Mesendoderm (in vitro differentiated cells): Measurements from ENCODE around the gene MEF2A.

Source experiments
- DNase-seq: peaks from one replicate; pipeline ENCODE4 v3.0.0; 2013
- H2AK5ac ChIP-seq: 2 replicates; pipeline ENCODE4 v1.6.1; 2013; ENCODE audit warnings: low read length, inconsistent platforms
- H2BK120ac ChIP-seq: 2 replicates; pipeline ENCODE4 v1.6.1; 2013; ENCODE audit warnings: low read depth, mild to moderate bottlenecking, low read length, moderate library complexity, mixed read lengths
- H2BK15ac ChIP-seq: replicated peaks from 2 replicates; pipeline ENCODE4 v1.6.1; 2013; ENCODE audit warnings: low read depth, mild to moderate bottlenecking, moderate library complexity
- H2BK5ac ChIP-seq: 2 replicates; pipeline ENCODE4 v1.6.1; 2013; ENCODE audit warnings: low read length, inconsistent platforms
- H3K18ac ChIP-seq: 2 replicates; pipeline ENCODE4 v1.6.1; 2013; ENCODE audit warnings: mild to moderate bottlenecking, low read length, mixed read lengths
- H3K23ac ChIP-seq: one replicate; pipeline ENCODE4 v1.6.1; 2013; ENCODE audit warnings: low read length
- H3K27ac ChIP-seq: 2 replicates; pipeline ENCODE4 v1.5.1; 2013; ENCODE audit warnings: low read depth, mild to moderate bottlenecking, inconsistent platforms, low read length, moderate library complexity
- H3K27me3 ChIP-seq: 2 replicates; pipeline ENCODE4 v1.6.1; 2013; ENCODE audit warnings: low read length, control low read depth, mild to moderate bottlenecking, inconsistent platforms; ENCODE audit not compliant: insufficient read depth, poor library complexity
- H3K36me3 ChIP-seq: 2 replicates; pipeline ENCODE4 v1.6.1; 2013; ENCODE audit warnings: low read length, inconsistent platforms; ENCODE audit not compliant: control insufficient read depth, insufficient read depth
- H3K4ac ChIP-seq: one replicate; pipeline ENCODE4 v1.6.1; 2013; ENCODE audit warnings: low read depth, mild to moderate bottlenecking, low read length, moderate library complexity
- H3K4me1 ChIP-seq: 2 replicates; pipeline ENCODE4 v1.6.1; 2013; ENCODE audit warnings: low read depth, low read length, inconsistent platforms; ENCODE audit not compliant: control insufficient read depth
- H3K4me2 ChIP-seq: 2 replicates; pipeline ENCODE4 v1.6.1; 2013; ENCODE audit warnings: low read length
- H3K4me3 ChIP-seq: 2 replicates; pipeline ENCODE4 v1.5.1; 2013; ENCODE audit warnings: mild to moderate bottlenecking, low read length
- H3K56ac ChIP-seq: one replicate; pipeline ENCODE4 v1.6.1; 2013; ENCODE audit warnings: low read length
- H3K79me1 ChIP-seq: 2 replicates; pipeline ENCODE4 v1.6.1; 2013; ENCODE audit warnings: low read length, inconsistent platforms
- H3K79me2 ChIP-seq: 2 replicates; pipeline ENCODE4 v1.6.1; 2013; ENCODE audit warnings: mild to moderate bottlenecking, low read length; ENCODE audit not compliant: control insufficient read depth, insufficient read depth
- H3K9ac ChIP-seq: 2 replicates; pipeline ENCODE4 v1.6.1; 2013; ENCODE audit warnings: low read length, inconsistent platforms
- H4K5ac ChIP-seq: one replicate; pipeline ENCODE4 v1.6.1; 2013; ENCODE audit warnings: low read length
- H4K8ac ChIP-seq: one replicate; pipeline ENCODE4 v1.6.1; 2013; ENCODE audit warnings: low read depth, mild to moderate bottlenecking, control low read depth, low read length, moderate library complexity
- WGBS: extraction: QIAGEN DNeasy Blood & Tissue Kit; methylation state at CpG from one replicate; pipeline ENCODE4 v1.1.7; 2013; ENCODE audit warnings: low lambda C conversion rate, missing lambda C conversion rate; ENCODE audit not compliant: insufficient coverage; ENCODE audit errors: extremely low coverage; 5-methylcytosine and 5-hydroxymethylcytosine counted together

The MEF2A gene

DNA sequence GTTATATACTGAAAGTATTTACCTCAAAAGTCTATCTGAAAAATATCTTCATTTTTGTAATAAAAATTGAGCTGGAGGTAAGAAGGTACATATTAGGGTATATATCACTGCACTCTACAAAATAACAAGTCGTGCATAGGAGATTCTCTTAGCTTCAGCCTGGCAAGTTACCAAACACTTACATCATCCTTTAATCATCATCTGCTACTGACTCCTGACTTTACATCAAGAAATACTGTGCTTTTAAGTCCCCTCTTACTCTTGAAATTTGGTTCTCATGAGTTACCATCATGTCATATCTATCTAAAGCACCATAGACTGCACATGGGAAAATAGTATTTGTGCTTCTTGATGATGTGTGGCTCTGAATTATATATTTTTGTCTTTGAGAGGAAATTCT, 116.7 kb downstream of the MEF2A start:
- H3K27ac ChIP-seq, result no peak overlapping the region

DNA sequence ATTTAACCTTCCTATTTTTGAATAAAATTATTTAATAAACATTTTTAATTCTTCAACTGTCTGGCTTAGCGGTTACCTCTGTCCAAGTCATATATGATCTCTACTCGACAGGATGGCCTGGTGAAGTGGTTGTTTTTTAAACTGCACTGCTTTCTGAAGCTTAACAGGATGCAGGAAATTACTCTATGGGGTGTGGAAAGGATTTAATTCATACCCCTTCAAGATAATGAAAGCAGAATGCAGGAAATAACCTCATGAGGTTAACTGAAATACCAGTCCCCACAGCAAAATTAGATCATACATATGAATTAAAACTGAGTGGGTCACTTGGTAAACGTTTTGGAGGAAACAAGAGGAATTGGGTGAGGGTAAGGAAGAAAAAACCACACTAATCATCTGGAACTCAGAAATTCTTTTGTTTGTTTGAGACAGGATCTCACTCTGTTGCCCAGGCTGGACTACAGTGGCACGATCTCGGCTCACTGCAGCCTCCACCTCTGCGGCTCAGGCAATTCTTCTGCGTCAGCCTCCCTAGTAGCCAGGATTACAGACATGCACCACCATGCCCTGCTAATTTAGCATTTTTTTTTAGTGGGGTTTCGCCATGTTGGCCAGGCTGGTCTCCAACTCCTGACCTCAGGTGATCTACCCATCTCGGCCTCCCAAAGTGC, 117.4 kb downstream of the MEF2A start:
- H2BK120ac ChIP-seq, result no peak overlapping the region
- H4K8ac ChIP-seq, result no peak overlapping the region
- H3K27me3 ChIP-seq, result no peaks in the 10 kb centered on the region
- H3K9ac ChIP-seq, result no peak overlapping the region
- no peak overlapping the region for H3K4ac ChIP-seq
- H2AK5ac ChIP-seq, result no peak overlapping the region
- H3K4me2 ChIP-seq, result no peak overlapping the region
- no peaks in the 10 kb centered on the region for H3K79me1 ChIP-seq
- H3K4me1 ChIP-seq, result no peaks in the 10 kb centered on the region
- no peak overlapping the region for H3K56ac ChIP-seq
- no peaks in the 10 kb centered on the region for H3K36me3 ChIP-seq
- no peak overlapping the region for H3K23ac ChIP-seq
- H4K5ac ChIP-seq, result no peak overlapping the region
- H3K18ac ChIP-seq, result no peak overlapping the region
- H2BK15ac ChIP-seq, result no peak overlapping the region
- WGBS, result no CpG with 5 or more reads among the region's 9 CpGs
- no peak overlapping the region for H2BK5ac ChIP-seq
- no peak overlapping the region for H3K27ac ChIP-seq
- no peaks in the 10 kb centered on the region for H3K79me2 ChIP-seq
- H3K4me3 ChIP-seq, result no peak overlapping the region
- no peak for DNase-seq

More for the DNA sequence above, 116.7 kb downstream of the MEF2A start:
- no peak overlapping the region for H3K18ac ChIP-seq
- no peak overlapping the region for H3K9ac ChIP-seq
- no peak overlapping the region for H2BK120ac ChIP-seq
- H3K79me1 ChIP-seq, result no peaks in the 10 kb centered on the region
- H3K56ac ChIP-seq, result no peak overlapping the region
- H3K27me3 ChIP-seq, result no peaks in the 10 kb centered on the region
- H3K4ac ChIP-seq, result no peak overlapping the region
- H2BK5ac ChIP-seq, result no peak overlapping the region
- H3K23ac ChIP-seq, result no peak overlapping the region
- no peak overlapping the region for H4K8ac ChIP-seq
- H2AK5ac ChIP-seq, result no peak overlapping the region
- DNase-seq, result no peak
- no peak overlapping the region for H2BK15ac ChIP-seq
- no peak overlapping the region for H3K4me2 ChIP-seq
- no peaks in the 10 kb centered on the region for H3K4me1 ChIP-seq
- H3K4me3 ChIP-seq, result no peak overlapping the region
- WGBS, result no CpG with 5 or more reads among the region's 1 CpG
- H3K36me3 ChIP-seq, result no peaks in the 10 kb centered on the region
- H4K5ac ChIP-seq, result no peak overlapping the region
- H3K79me2 ChIP-seq, result no peaks in the 10 kb centered on the region

DNA sequence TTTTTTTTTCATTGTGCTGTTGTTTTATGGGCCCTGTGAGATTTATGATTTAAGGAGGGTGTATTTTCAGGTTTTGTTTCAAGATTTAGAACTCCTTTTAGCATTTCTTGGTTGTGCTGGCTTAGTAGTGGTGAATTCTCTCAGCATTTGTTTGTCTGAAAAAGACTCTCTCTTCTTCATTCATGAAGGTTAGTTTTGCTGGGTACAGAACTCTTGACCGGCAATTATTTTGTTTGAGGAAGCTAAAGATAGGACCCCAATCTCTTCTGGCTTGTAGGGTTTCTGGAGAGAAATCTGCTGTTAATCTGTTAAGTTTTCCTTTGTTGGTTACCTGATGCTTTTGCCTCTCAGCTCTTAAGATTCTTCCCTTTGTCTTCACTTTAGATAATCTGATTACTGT, 120.5 kb downstream of the MEF2A start:
- H2BK120ac ChIP-seq, result no peak overlapping the region
- no peak overlapping the region for H3K27ac ChIP-seq
- no peak overlapping the region for H4K8ac ChIP-seq
- H2AK5ac ChIP-seq, result no peak overlapping the region
- no peak overlapping the region for H3K23ac ChIP-seq
- H2BK15ac ChIP-seq, result no peak overlapping the region
- H3K4me2 ChIP-seq, result no peak overlapping the region
- no peak overlapping the region for H3K4ac ChIP-seq
- H3K18ac ChIP-seq, result no peak overlapping the region
- no peak overlapping the region for H4K5ac ChIP-seq
- no peak overlapping the region for H3K56ac ChIP-seq
- no peak overlapping the region for H3K9ac ChIP-seq
- WGBS, result no CpG with 5 or more reads among the region's 1 CpG
- no peaks in the 10 kb centered on the region for H3K4me1 ChIP-seq
- H3K4me3 ChIP-seq, result no peak overlapping the region
- no peaks in the 10 kb centered on the region for H3K79me1 ChIP-seq
- no peaks in the 10 kb centered on the region for H3K36me3 ChIP-seq
- H3K27me3 ChIP-seq, result no peaks in the 10 kb centered on the region
- no peak overlapping the region for H2BK5ac ChIP-seq
- DNase-seq, result peak; percentile 27
- no peaks in the 10 kb centered on the region for H3K79me2 ChIP-seq

DNA sequence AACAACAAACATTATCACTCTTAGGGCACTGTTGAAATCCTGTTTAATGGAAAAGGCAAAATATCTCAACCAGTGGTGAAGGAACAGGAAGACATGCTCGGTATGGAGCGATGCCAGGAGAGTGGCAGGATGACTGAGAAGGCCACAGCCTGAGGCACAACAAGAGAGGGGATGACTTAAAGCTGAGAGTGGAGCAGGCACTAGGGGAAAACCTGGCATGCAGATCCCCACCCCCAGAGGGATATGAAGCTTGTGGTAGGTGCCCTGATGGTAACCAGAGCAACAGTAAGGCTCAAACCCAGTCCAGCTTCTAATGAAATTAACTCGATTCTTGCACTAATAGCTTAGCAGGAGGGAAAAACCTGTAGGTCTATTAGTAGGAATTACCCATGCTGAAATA, 127.0 kb downstream of the MEF2A start:
- peak; percentile 14 for DNase-seq
- no peak overlapping the region for H3K27ac ChIP-seq
- no peaks in the 10 kb centered on the region for H3K27me3 ChIP-seq
- H3K9ac ChIP-seq, result no peak overlapping the region
- no CpG with 5 or more reads among the region's 3 CpGs for WGBS
- no peak overlapping the region for H2BK15ac ChIP-seq
- H3K4me1 ChIP-seq, result no peaks in the 10 kb centered on the region
- no peak overlapping the region for H3K4ac ChIP-seq
- no peak overlapping the region for H2BK120ac ChIP-seq
- no peaks in the 10 kb centered on the region for H3K79me2 ChIP-seq
- no peak overlapping the region for H4K5ac ChIP-seq
- H3K4me3 ChIP-seq, result no peak overlapping the region
- no peaks in the 10 kb centered on the region for H3K79me1 ChIP-seq
- no peak overlapping the region for H3K4me2 ChIP-seq
- H3K36me3 ChIP-seq, result no peaks in the 10 kb centered on the region
- no peak overlapping the region for H3K18ac ChIP-seq
- no peak overlapping the region for H3K23ac ChIP-seq
- no peak overlapping the region for H4K8ac ChIP-seq
- H2BK5ac ChIP-seq, result no peak overlapping the region
- H3K56ac ChIP-seq, result no peak overlapping the region
- H2AK5ac ChIP-seq, result no peak overlapping the region

DNA sequence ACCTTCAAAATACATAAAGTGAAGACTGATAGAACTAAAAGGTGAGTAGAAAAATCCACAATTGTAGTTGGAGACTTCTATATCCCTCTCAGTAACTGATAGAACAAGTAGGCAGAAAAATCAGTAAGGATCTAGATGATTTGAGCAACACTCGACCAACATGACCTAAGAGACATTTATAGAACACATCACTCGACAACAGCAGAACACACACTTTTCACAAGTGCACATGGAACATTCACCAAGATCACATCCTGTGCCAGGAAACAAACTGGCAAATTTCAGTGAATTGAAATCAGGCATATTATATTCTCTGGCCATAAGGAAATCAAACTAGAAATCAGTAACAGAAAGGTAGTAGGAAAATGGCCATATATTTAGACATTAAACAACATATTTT, 130.3 kb downstream of the MEF2A start:
- no peak overlapping the region for H3K9ac ChIP-seq
- no peaks in the 10 kb centered on the region for H3K36me3 ChIP-seq

More for the DNA sequence above, 130.3 kb downstream of the MEF2A start:
- Histone ChIP-seq H2AK5ac (no peak overlapping the region), H4K8ac (no peak overlapping the region), H3K79me2 (no peaks in the 10 kb centered on the region), H3K4me2 (no peak overlapping the region), H2BK15ac (no peak overlapping the region), H3K79me1 (no peaks in the 10 kb centered on the region), H3K18ac (no peak overlapping the region), H3K4ac (no peak overlapping the region), H2BK120ac (no peak overlapping the region), H3K27ac (no peak overlapping the region), H3K27me3 (no peaks in the 10 kb centered on the region), H3K4me3 (no peak overlapping the region), H4K5ac (no peak overlapping the region), H3K56ac (no peak overlapping the region), H2BK5ac (no peak overlapping the region), H3K23ac (no peak overlapping the region), H3K4me1 (no peaks in the 10 kb centered on the region)
- no peak for DNase-seq
- WGBS, result no CpG with 5 or more reads among the region's 2 CpGs
